Neural cell (in vitro differentiated cells): ENCODE measurements around the gene DBNDD1.

Experiments used
- CTCF ChIP-seq: fragments of 450-650 bp; IDR thresholded peaks from 2 replicates; pipeline ENCODE4 v1.5.1; 2014; ENCODE audit warnings: antibody characterized with exemption, mild to moderate bottlenecking, moderate library complexity; ENCODE audit not compliant: poor library complexity, severe bottlenecking
- EP300 ChIP-seq: fragments of 450-650 bp; conservative IDR thresholded peaks from 2 replicates; pipeline ENCODE4 v1.6.1; 2014; ENCODE audit warnings: antibody characterized with exemption, mild to moderate bottlenecking, moderate library complexity; ENCODE audit not compliant: poor library complexity, severe bottlenecking
- MXI1 ChIP-seq: fragments of 450-650 bp; conservative IDR thresholded peaks from 2 replicates; pipeline ENCODE4 v1.6.1; 2014; ENCODE audit warnings: antibody characterized with exemption, mild to moderate bottlenecking; ENCODE audit not compliant: poor library complexity, severe bottlenecking
- POLR2AphosphoS5 ChIP-seq: IDR thresholded peaks from 2 replicates; pipeline ENCODE4 v1.6.1; 2012
- RAD21 ChIP-seq: fragments of 450-650 bp; conservative IDR thresholded peaks from 2 replicates; pipeline ENCODE4 v1.6.1; 2014; ENCODE audit warnings: antibody characterized with exemption, mild to moderate bottlenecking, moderate library complexity

- TF ChIP-seq CTCF (no peak), RAD21 (no peak), MXI1 (no peak), EP300 (no peak), POLR2AphosphoS5 (no peak)
Observed at GRCh38 chr16:89985219-89985618, 34.0 kb downstream of the DBNDD1 start.
